ENCODE measurements around the gene SH2D5.
A peak's percentile ranks its signal among the peaks of the same experiment; 100 is the strongest.

SH2D5 gene

DNA sequence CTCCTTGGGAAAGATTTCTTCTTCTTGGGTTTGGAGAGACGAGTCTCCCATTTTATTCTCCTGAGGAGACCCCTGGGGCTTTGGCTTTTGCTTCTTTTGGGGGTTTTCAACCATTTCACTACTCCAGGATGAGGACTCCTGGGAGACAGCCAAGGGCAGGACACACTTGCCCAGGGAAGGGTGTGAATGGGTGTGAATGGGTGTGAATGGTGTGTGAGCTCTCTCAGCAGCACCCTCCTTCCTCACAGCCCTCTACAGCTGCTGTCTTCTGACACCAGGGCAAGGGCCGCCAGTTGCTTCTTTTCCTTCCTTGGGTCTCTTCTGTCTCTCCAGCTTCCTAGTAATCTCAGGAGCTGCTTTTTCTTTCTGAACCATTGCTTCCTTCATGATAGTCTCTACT lies 38.9 kb downstream of the SH2D5 start:
- TF ChIP-seq, protein P1, sequence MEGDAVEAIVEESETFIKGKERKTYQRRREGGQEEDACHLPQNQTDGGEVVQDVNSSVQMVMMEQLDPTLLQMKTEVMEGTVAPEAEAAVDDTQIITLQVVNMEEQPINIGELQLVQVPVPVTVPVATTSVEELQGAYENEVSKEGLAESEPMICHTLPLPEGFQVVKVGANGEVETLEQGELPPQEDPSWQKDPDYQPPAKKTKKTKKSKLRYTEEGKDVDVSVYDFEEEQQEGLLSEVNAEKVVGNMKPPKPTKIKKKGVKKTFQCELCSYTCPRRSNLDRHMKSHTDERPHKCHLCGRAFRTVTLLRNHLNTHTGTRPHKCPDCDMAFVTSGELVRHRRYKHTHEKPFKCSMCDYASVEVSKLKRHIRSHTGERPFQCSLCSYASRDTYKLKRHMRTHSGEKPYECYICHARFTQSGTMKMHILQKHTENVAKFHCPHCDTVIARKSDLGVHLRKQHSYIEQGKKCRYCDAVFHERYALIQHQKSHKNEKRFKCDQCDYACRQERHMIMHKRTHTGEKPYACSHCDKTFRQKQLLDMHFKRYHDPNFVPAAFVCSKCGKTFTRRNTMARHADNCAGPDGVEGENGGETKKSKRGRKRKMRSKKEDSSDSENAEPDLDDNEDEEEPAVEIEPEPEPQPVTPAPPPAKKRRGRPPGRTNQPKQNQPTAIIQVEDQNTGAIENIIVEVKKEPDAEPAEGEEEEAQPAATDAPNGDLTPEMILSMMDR (conservative IDR thresholded peaks at IDR 0.05; ENCODE audit: low read depth, low read length), result no peak
- no peak overlapping the region for H3K4me3 ChIP-seq (ENCODE audit: low read depth, low read length)
- no peak for DNase-seq (ENCODE audit: low read depth)

DNA sequence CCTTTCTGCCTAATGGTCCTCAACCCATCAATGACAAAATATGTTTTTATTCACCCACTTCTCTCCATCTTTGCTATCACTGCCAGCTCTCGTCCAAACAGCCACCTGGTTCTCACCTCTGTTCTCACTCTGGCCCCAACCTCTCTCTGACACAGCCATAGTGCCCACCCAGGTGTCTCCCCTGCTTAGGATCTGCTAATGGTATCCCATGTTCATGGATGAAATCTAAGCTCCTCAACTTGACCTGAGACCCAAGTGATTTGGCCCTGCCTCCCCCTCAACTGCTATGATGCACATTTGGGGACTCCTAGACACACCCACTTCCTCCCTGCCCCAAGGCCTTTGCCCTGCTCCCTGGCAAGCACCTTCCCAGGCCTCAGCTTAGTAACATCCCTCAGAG lies 40.6 kb downstream of the SH2D5 start:
- H3K4me3 ChIP-seq (ENCODE audit: low read depth, low read length), result no peak overlapping the region
- no peak for DNase-seq (ENCODE audit: low read depth)
- TF ChIP-seq, protein P1 (conservative IDR thresholded peaks at IDR 0.05; ENCODE audit: low read depth, low read length), result no peak

DNA sequence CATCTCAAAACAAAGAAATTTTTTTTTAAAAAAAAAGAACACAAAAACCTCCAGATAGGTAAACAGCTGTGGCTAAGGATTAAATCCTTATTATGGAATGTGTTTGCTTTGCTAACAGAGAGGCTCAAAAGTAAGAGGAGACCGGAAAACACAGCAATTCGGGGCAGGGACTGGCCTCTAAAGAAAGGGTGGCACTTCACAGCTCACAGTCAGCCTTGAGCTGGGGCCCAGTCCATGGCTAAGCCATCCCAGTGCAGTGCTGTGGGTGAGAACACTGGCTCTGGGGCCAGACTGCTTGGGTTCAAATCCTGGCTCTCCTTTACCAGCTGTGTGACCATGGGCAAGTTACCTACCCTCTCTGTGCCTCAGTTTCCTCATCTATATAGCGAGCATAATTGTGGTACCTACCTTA lies 42.9 kb downstream of the SH2D5 start:
- no peak overlapping the region for H3K4me3 ChIP-seq (ENCODE audit: low read depth, low read length)

DNA sequence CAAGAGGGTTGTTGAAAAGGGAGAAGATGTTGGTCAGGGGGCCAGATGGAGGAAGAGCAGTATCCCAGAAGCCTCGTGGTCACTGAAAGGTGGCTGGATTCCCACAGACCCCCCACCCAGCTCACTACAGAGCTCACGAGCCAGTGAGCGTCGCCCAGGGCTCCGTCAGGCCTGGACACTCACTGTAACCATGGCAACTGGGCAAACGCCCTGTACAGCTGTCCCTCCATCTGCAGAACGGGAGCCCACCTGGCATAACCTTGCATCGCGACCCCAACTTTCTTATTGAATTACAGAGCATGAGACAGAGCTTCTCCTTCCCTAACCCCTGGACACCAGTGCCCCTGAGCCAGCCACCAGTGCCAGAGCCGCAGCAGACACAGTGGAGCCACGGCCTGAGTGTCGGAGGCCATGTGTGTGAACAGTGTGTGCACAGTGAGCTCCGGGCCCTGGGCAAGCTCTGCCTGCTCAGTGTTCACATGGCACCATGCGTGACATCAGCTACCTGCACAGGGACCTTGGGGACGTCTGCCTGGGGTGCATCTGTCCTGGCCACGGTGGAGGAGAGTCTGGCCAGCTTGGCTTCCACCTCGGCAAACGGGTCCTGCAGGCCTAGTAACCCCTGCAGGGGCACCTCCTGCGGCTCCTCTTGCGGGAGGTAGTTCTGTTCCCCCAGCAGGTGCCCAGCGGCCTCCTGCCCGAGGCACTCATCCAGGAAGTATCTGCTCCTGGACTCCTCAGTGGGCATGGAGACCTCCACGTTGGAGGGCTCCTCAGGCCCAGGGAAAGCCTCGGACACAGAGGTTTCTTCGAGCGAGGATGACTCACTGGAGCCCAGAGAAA lies 45.4 kb downstream of the SH2D5 start:
- no peak for DNase-seq (ENCODE audit: low read depth)
- H3K4me3 ChIP-seq (ENCODE audit: low read depth, low read length), result no peak overlapping the region
- TF ChIP-seq, protein P1 (conservative IDR thresholded peaks at IDR 0.05; ENCODE audit: low read depth, low read length), result no peak

More for the DNA sequence above, 42.9 kb downstream of the SH2D5 start:
- TF ChIP-seq, protein P1 (conservative IDR thresholded peaks at IDR 0.05; ENCODE audit: low read depth, low read length), result no peak
- DNase-seq (ENCODE audit: low read depth), result no peak

DNA sequence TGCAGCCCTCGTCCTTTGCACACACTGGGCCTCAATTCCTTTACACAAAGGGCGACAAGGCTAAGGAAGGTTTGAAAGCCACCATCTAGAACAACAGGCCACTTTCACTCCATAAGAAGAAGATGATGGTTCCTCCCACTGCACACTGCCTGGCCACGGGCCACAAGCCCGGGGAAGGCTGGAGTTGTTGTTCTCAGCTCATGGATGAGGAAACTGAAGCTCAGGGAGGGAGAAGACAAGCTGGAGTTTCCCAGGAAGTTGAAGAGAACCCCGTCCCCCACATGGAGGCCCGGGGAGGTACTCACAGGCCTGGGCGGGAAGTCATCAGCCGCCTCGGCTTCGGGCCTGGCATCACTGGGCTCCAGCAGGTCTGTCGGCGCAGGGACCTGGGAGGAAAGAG lies 46.8 kb downstream of the SH2D5 start:
- no peak overlapping the region for H3K4me3 ChIP-seq (ENCODE audit: low read depth, low read length)
- TF ChIP-seq, protein P1 (conservative IDR thresholded peaks at IDR 0.05; ENCODE audit: low read depth, low read length), result no peak
- DNase-seq (ENCODE audit: low read depth), result no peak

DNA sequence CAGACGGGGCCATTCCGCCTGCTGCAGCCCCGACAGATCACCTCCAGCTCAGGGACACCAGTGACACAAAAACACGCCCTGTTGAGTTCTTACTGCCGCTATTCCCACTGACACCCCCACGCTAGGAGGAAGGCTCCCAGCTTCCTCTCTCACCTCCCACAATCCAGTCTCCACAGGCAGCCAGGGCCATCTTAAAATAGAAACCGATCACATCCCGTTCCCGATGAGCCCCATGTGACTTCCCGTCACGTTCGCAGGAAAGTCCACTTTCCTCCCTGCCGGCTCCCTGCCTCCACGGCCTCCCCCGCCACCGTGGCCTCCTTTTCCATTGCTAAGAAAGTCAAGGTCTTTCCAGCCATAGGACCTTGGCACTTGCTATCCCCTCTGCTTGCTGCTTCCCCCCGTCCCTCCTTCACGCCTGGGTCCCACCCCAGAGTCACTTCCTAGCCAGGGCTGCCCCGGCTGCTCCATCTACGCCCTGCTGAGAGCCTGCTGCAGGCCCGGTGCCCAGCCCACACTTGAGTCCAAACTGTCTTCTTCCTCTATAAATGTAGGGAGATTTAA lies 47.3 kb downstream of the SH2D5 start:
- TF ChIP-seq, protein P1 (conservative IDR thresholded peaks at IDR 0.05; ENCODE audit: low read depth, low read length), result no peak
- peak; percentile 38 for DNase-seq (ENCODE audit: low read depth)
- H3K4me3 ChIP-seq (ENCODE audit: low read depth, low read length), result no peak overlapping the region
